K562 (cell line): ENCODE measurements around the gene TMEM205. TPM values are rescaled to one million over a fixed set of nuclear protein-coding genes. Genes with fewer than 3 reads are reported as not detected.

Experiments used
- ATAC-seq: fragments of 200-7000 bp; cut with Tn5 transposase; 3 replicates; pipeline ENCODE4 v1.9.1; 2020; ENCODE audit warnings: moderate library complexity
- BruUV-seq: library from RNA; stranded (reverse); fragments of 400-500 nt; replicated peaks from 2 replicates; lab custom pipeline; 2021; lab: Mats Ljungman, UMichigan
- CTCF ChIA-PET: fragments of 300-600 bp; formaldehyde crosslinking; extraction: SDS; loops from one replicate; lab custom pipeline; 2021; ENCODE audit warnings: low intra/inter-chr PET ratio; lab: Yijun Ruan, JAX
- POLR2A ChIA-PET: fragments of 300-600, 350-650 bp; sonication (Branson Sonifier 250); formaldehyde crosslinking; extraction: SDS; loops from one replicate; lab custom pipeline; 2021; ENCODE audit warnings: antibody characterized with exemption, inconsistent platforms; lab: Yijun Ruan, JAX
- DNase-seq, 4 experiments: peaks; one replicate each; pipeline versions ENCODE4 v3.0.0 to v3.0.0-alpha.2; 2011 to 2018; ENCODE audit warnings: low spot score in 3 of 4, mixed read lengths in 3 of 4; ENCODE audit errors: extremely low read depth in 1 of 4
- FAIRE-seq: peaks from 2 replicates; lab custom pipeline; 2011; peaks lifted over from hg19 to GRCh38; lab: Jason Lieb, UNC
- H2AFZ ChIP-seq: 2 replicates; pipeline ENCODE4 v1.6.0; 2011; ENCODE audit warnings: low read depth, low read length, control low read depth, inconsistent platforms
- H3K27ac ChIP-seq: fragments of 200-600 bp; 3 replicates; pipeline ENCODE4 v1.8.0; 2011; ENCODE audit warnings: low read depth, mild to moderate bottlenecking, control low read depth, inconsistent platforms, low read length, moderate library complexity, mixed read lengths; ENCODE audit errors: extremely low read depth
- H3K27me3 ChIP-seq, 2 experiments: fragments of 300-600 bp in 1 of 2; 2 replicates in 1 of 2; 3 replicates in 1 of 2; pipeline versions ENCODE4 v1.6.0 to v1.8.0; 2011; ENCODE audit warnings: inconsistent platforms in 2 of 2, low read length in 2 of 2, mild to moderate bottlenecking in 1 of 2, mixed read lengths in 1 of 2, moderate library complexity in 1 of 2; ENCODE audit not compliant: control insufficient read depth in 2 of 2, insufficient read depth in 2 of 2
- H3K36me3 ChIP-seq: fragments of 300-600 bp; 3 replicates; pipeline ENCODE4 v1.8.0; 2011; ENCODE audit warnings: mild to moderate bottlenecking, low read length, inconsistent platforms; ENCODE audit not compliant: control insufficient read depth, insufficient read depth
- H3K4me1 ChIP-seq, 2 experiments: fragments of 200-600 bp in 1 of 2; replicated peaks in 1 of 2; 2 replicates in 1 of 2; 3 replicates in 1 of 2; pipeline versions ENCODE4 v1.5.1 to v1.8.0; 2011; ENCODE audit warnings: inconsistent platforms in 2 of 2, low read length in 2 of 2, mild to moderate bottlenecking in 1 of 2, mixed read lengths in 1 of 2, moderate library complexity in 1 of 2; ENCODE audit not compliant: control insufficient read depth in 2 of 2, insufficient read depth in 2 of 2
- H3K4me2 ChIP-seq: 2 replicates; pipeline ENCODE4 v1.6.1; 2011; ENCODE audit warnings: low read length, control low read depth, inconsistent platforms, mixed read lengths; ENCODE audit not compliant: insufficient read depth
- H3K4me3 ChIP-seq: fragments of 200-600 bp; sonication (generic), shearing (Covaris generic); 2 replicates; pipeline ENCODE4 v1.5.1; 2016; ENCODE audit warnings: control low read depth, inconsistent platforms
- H3K79me2 ChIP-seq: fragments of 200-600 bp; 3 replicates; pipeline ENCODE4 v1.8.0; 2011; ENCODE audit warnings: low read length, inconsistent platforms; ENCODE audit not compliant: control insufficient read depth, insufficient read depth
- H3K9ac ChIP-seq, 2 experiments: 2 replicates each; pipeline versions ENCODE4 v1.6.0 to v1.6.1; 2011; ENCODE audit warnings: low read depth in 2 of 2, low read length in 2 of 2, control low read depth in 1 of 2, inconsistent platforms in 1 of 2, mild to moderate bottlenecking in 1 of 2, mixed read lengths in 1 of 2; ENCODE audit not compliant: insufficient read depth in 1 of 2
- H3K9me1 ChIP-seq: one replicate; pipeline ENCODE4 v1.6.0; 2011; ENCODE audit warnings: inconsistent platforms, mild to moderate bottlenecking, low read length, moderate library complexity; ENCODE audit not compliant: control insufficient read depth, insufficient read depth
- H3K9me3 ChIP-seq: replicated peaks from 2 replicates; pipeline ENCODE4 v1.5.1; 2011; ENCODE audit warnings: low read depth, low read length, inconsistent platforms; ENCODE audit not compliant: control insufficient read depth, insufficient read depth
- H4K20me1 ChIP-seq: replicated peaks from 2 replicates; pipeline ENCODE4 v1.6.1; 2011; ENCODE audit warnings: low read length, inconsistent platforms, mixed read lengths; ENCODE audit not compliant: control insufficient read depth, insufficient read depth
- BCOR ChIP-seq: fragments of 450-650 bp; IDR thresholded peaks from 2 replicates; pipeline ENCODE4 v1.6.1; 2016
- BDP1 ChIP-seq: IDR thresholded peaks from 3 replicates; pipeline ENCODE4 v1.6.1; 2011; ENCODE audit not compliant: insufficient read length, insufficient read depth
- CHD1 ChIP-seq: fragments of 200-600 bp; sonication (generic); IDR thresholded peaks from one replicate; pipeline ENCODE4 v1.6.1; 2012; ENCODE audit warnings: mild to moderate bottlenecking, moderate library complexity, low read length, inconsistent platforms
- CUX1 ChIP-seq: fragments of 200-800 bp; sonication (Bioruptor generic); IDR thresholded peaks from 2 replicates; pipeline ENCODE4 v1.6.1; 2016; ENCODE audit warnings: missing genetic modification characterization, missing compliant biosample characterization
- FOXM1 ChIP-seq, 2 experiments: fragments of 450-650 bp in 1 of 2; sonication (generic) in 1 of 2; formaldehyde crosslinking in 1 of 2; IDR thresholded peaks; 2 replicates each; pipeline versions ENCODE4 v1.6.1 to v1.9.0; 2017 to 2022; ENCODE audit warnings: low read depth in 2 of 2, mild to moderate bottlenecking in 2 of 2, missing genetic modification reagents in 1 of 2, moderate library complexity in 1 of 2
- HDAC2 ChIP-seq: fragments of 450-650 bp; IDR thresholded peaks from 2 replicates; pipeline ENCODE4 v1.6.1; 2016; ENCODE audit warnings: mild to moderate bottlenecking
- KLF6 ChIP-seq: fragments of 250-450 bp; sonication (Bioruptor Pico); IDR thresholded peaks from 2 replicates; pipeline ENCODE4 v1.4.0; 2020; ENCODE audit warnings: mild to moderate bottlenecking, moderate library complexity, borderline replicate concordance
- MYNN ChIP-seq, 2 experiments: sonication (generic); formaldehyde crosslinking in 1 of 2; IDR thresholded peaks; 2 replicates each; pipeline versions ENCODE4 v1.5.0 to v1.6.1; 2016 to 2020; ENCODE audit warnings: antibody characterized with exemption in 1 of 2, missing genetic modification reagents in 1 of 2
- NCOA4 ChIP-seq: fragments of 450-650 bp; IDR thresholded peaks from 2 replicates; pipeline ENCODE4 v1.6.1; 2018; ENCODE audit warnings: mild to moderate bottlenecking; ENCODE audit not compliant: partially characterized antibody
- POLR2AphosphoS5 ChIP-seq: IDR thresholded peaks from 2 replicates; pipeline ENCODE4 v1.6.1; 2011; ENCODE audit warnings: mild to moderate bottlenecking, low read depth, low read length, moderate library complexity; ENCODE audit not compliant: control insufficient read depth, insufficient read depth
- RNF2 ChIP-seq: sonication (generic); IDR thresholded peaks from 2 replicates; pipeline ENCODE4 v1.6.1; 2016
- SRSF1 ChIP-seq: fragments of 200-400 bp; formaldehyde crosslinking; IDR thresholded peaks from 2 replicates; pipeline ENCODE4 v1.6.1; 2017; ENCODE audit warnings: mild to moderate bottlenecking, low read depth, low read length, moderate library complexity
- ZBTB26 ChIP-seq: fragments of 450-650 bp; formaldehyde crosslinking; IDR thresholded peaks from 2 replicates; pipeline ENCODE4 v1.4.0; 2022; ENCODE audit warnings: missing genetic modification characterization
- ZNF174 ChIP-seq: fragments of 250-450 bp; sonication (Bioruptor Pico); IDR thresholded peaks from 2 replicates; pipeline ENCODE4 v1.4.0; 2020; ENCODE audit warnings: mild to moderate bottlenecking
- ZNF197 ChIP-seq: fragments of 200-800 bp; sonication (Bioruptor generic); IDR thresholded peaks from 2 replicates; pipeline ENCODE4 v1.6.1; 2016; ENCODE audit warnings: low read depth, missing genetic modification characterization, missing compliant biosample characterization
- WGBS: fragments of 100-300 bp; shearing (Covaris generic); methylation state at CpG from one replicate; pipeline ENCODE4 v1.1.6; 2016; ENCODE audit warnings: low coverage, mixed read lengths; ENCODE audit not compliant: insufficient coverage; ENCODE audit errors: missing lambda C conversion rate; 5-methylcytosine and 5-hydroxymethylcytosine counted together
- in situ Hi-C: fragments of 300-500 bp; cut with MboI; formaldehyde crosslinking; loops from 4 replicates; pipeline ENCODE4 v1.15.0; 2018; ENCODE audit warnings: inconsistent platforms, mixed read lengths
- intact Hi-C: fragments of 100-400 bp; cut with micrococcal nuclease; formaldehyde crosslinking; loops from 2 replicates; pipeline ENCODE4 v1.14.2; 2022
- polyA plus RNA-seq, 8 experiments: library from polyadenylated mRNA; depleted of rRNA in 4 of 8; stranded (reverse) in 5 of 8; unstranded in 3 of 8; fragments of >200 nt; fragmentation: Nextera tagmentation in 2 of 8; fragmentation: Illumina TruSeq in 1 of 8; extraction: Ambion mirVana in 2 of 8; extraction: Trizol in 1 of 8; gene quantifications; 2 replicates each; pipeline versions ENCODE4 v1.2.1 to v1.2.3, GENCODE V29; 2011 to 2014; ENCODE audit warnings: inconsistent platforms in 1 of 8, missing spikeins in 1 of 8
- total RNA-seq, 7 experiments: library from RNA; depleted of rRNA in 6 of 7; stranded (reverse); fragments of >200 nt in 6 of 7; fragmentation: Illumina TruSeq in 2 of 7; extraction: Trizol in 2 of 7; gene quantifications; 2 replicates each; pipeline versions ENCODE4 v1.2.1 to v1.2.3, GENCODE V29; 2011 to 2021; ENCODE audit warnings: low replicate concordance in 1 of 7

Gene TMEM205
- total and polyA plus RNA-seq, 9 of the 15 experiments (the other 6 are each of a cell fraction or from before 2014, with no cell fraction given): 21.3 to 81.5 (median 44.1) TPM

GRCh38 chr19:11325544-11325943, 20.5 kb downstream of the TMEM205 start (continued):
- no peak for TF ChIP-seq CUX1
- TF ChIP-seq BCOR: peak; percentile 95
- TF ChIP-seq HDAC2: peak; percentile 73; the same call in 1 of the 2 replicates

- no peaks in the 10 kb centered on the region for H3K36me3 ChIP-seq
- no peaks in the 10 kb centered on the region for H3K9me3 ChIP-seq
- peaks cover 17 to 19% of the 10 kb centered on the region in 2 experiments; a peak in 4 of 5 replicates for H3K4me1 ChIP-seq
- peak overlapping the region in 1 of 2 experiments; percentile 69; a peak in 2 of 4 replicates for H3K9ac ChIP-seq
- H3K4me2 ChIP-seq: no peak overlapping the region
- peak overlapping the region; percentile 25; the same call in 1 of the 2 replicates for H2AFZ ChIP-seq
- FAIRE-seq (no peak), DNase-seq (no peak), ATAC-seq (no peak)
- no peaks in the 10 kb centered on the region for H3K79me2 ChIP-seq
- no peaks in the 10 kb centered on the region for H4K20me1 ChIP-seq
- 45% methylated on average over 13 of the region's 17 CpGs for WGBS
- in situ Hi-C loops: no loop called here
- ChIA-PET POLR2A (interaction anchor here (0.6 to 1.6 kb wide), 6 partner anchors 13 to 594 kb away, joined by 3 to 7 read pairs (median 3); partner anchors contain the start of genes CCDC159 and RAB3D), CTCF (interaction anchor here (0.7 kb wide), 1 partner anchor 57 kb away, joined by 3 read pairs; no protein-coding TSS in a partner anchor)
- H3K27ac ChIP-seq: peak overlapping the region; percentile 27; the same call in 1 of the 3 replicates
- H3K4me3 ChIP-seq: no peak overlapping the region
- H3K9me1 ChIP-seq: no peaks in the 10 kb centered on the region
- no TSS peak for BruUV-seq
- no peaks in the 10 kb centered on the region for H3K27me3 ChIP-seq
- intact Hi-C loops: no loop called here
- no peak for TF ChIP-seq ZNF197 (CRISPR knock-in tag)
- TF ChIP-seq KLF6 (CRISPR knock-in tag): no peak
- no peak for TF ChIP-seq RNF2
- no peak for TF ChIP-seq MYNN (IDR thresholded peaks at IDR 0.05)
- TF ChIP-seq MYNN (CRISPR knock-in tag; IDR thresholded peaks at IDR 0.05): no peak
- no peak for TF ChIP-seq NCOA4
- no peak for TF ChIP-seq ZNF174 (CRISPR knock-in tag)
- TF ChIP-seq POLR2AphosphoS5: no peak
- TF ChIP-seq ZBTB26 (CRISPR knock-in tag): no peak
- TF ChIP-seq SRSF1: no peak
- TF ChIP-seq BDP1: no peak
- no peak for TF ChIP-seq FOXM1 (IDR thresholded peaks at IDR 0.05; ENCODE audit: low read depth)
- TF ChIP-seq FOXM1 (CRISPR knock-in tag; IDR thresholded peaks at IDR 0.05; ENCODE audit: low read depth): no peak
- TF ChIP-seq CHD1: no peak
Observed at GRCh38 chr19:11324748-11325389, 21.2 kb downstream of the TMEM205 start.
